HG03457 (cell line): ENCODE results near the gene WASL.

ENCODE experiments used
- ATAC-seq: cut with Tn5 transposase; IDR thresholded peaks from one replicate; pipeline ENCODE4 v1.9.1; 2021; ENCODE audit warnings: moderate number of reproducible peaks; ENCODE audit not compliant: unreplicated experiment

Gene WASL

DNA sequence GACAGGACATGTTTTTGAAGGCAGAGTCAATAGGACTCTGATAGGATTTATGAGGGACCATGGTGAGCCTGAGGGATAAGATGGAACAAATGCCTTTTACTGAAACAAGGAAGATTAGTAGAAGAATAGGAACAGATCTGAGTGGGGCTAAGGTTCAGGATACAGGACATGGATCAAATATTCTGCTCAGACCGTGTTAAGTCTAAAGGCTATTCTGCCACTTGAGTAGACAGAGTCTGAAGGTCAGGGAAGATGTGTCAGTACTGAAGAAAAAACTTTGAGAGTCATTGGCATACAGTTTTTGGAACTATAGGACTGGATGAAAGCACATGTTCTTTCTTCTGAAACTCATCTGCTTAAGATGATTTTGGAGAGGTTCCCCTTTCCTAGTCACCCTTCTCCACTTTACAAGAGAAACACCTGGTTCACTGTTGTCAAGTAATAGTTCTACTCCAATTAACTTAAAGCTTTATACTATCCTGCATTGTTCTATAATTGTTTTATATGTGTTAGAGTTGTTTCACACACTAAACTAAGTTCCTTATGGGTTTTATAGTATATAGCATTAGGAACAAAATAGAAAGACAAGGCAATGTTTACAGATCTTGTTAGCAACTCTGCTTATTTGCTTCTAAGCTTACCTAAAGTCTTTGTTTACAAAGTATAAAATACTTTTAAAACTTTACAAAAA is 43.4 kb downstream of the WASL start:
- ATAC-seq = no peak

DNA sequence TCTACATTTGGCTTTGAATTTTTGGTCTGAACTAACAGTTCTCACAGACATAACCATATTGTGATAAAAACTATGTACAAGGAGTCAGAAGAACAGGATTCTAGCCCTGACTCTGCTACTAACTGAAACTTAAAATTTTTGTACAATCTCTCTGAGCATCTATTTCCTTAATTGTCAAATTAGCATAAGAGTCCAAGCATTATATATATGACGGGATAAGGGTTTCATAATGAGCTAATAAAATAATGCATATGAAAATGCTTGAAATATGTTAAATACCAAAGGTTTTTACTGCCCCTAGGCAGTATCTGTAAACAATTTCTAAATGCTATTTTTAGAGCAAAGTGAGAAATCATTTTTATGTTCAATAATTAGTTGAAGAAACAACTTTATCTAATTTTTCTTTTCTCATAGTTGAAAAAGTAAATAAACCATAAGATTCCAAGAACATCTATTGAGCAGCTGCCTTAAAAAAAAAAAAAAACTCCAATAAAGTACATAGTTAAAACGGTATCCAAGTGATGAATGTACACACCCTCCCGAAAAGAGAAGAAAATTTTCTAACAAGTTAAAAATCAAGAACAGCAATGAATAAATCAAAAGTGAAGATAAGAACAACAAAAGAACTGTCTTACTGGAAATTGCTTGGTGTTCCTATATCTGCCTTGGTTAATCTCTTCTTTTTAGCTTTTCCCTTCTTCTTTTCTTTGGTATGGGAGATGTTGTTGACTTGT is 52.7 kb downstream of the WASL start:
- ATAC-seq = no peak

DNA sequence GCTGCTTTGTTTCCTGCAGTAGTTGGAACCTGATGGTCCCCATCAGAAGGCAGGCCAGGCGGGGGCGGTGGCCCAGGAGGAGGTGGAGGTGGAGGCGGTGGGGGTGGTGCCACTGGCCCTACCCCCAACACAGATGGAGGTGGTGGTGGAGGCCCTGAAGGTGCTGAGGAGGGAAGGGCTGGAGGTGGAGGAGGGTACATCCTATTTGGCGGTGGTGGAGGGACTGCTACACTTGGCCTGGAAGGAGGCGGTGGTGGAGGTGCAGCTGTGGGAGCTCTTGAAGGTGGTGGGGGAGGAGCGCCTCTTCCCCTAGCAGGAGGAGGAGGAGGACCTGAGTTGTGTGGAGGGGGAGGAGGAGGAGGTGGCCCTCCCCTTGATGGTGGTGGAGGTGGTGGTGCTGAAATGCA is 56.3 kb downstream of the WASL start:
- no peak for ATAC-seq

DNA sequence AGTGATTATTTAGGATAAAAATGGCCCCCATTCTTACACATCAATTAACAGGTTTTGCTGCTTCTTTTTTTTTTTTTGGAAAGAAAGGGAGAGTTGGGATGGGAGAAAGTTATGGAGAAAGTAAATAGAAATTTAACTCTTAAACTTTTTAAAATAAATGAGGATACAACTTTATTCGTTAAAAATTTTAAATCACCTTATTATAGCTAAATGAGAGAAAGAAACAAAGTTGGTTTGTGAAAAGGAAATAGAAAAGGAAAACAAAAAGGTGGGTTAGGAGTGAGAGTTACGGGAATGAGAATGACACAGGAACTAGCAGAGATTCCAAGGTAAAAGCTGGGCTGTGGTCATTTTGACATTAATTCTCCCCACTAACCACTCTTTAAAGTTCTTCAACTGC is 58.3 kb downstream of the WASL start:
- ATAC-seq = no peak

DNA sequence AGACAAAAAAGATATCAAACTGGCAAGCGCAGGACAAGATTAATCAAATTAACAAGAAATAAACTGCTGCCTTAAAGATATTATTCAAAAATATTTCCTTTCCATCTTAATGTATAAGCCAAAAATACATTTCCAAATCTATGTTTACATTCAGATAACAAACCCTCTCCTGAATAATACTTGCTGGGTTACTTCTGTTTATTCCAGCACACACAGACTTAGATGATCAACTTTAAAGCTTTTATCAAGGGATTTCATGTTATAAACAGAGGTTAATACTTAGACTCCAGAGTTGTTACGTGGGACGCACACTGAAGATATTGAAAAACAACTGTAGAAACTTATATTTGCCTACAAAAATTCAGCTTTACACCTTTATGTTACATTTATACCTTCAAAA is 59.6 kb downstream of the WASL start:
- no peak for ATAC-seq

DNA sequence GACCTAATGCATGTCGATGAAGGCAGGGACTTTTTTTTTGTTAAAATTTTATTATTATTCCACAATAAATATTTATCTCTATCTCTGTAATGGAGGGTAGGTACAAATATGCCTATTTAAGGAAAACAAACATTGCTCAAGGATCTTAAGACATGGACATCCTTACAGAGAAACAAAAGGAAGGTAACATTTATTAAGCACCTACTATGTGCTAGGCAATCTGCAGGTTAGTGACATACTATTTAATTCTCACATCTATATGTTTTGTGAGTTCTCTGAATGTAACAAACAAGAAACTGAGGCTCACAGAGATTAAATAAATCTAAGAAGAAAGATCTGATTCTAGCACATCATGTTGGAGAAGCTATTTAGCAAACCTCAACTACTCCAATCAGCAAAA is 61.1 kb downstream of the WASL start:
- no peak for ATAC-seq

DNA sequence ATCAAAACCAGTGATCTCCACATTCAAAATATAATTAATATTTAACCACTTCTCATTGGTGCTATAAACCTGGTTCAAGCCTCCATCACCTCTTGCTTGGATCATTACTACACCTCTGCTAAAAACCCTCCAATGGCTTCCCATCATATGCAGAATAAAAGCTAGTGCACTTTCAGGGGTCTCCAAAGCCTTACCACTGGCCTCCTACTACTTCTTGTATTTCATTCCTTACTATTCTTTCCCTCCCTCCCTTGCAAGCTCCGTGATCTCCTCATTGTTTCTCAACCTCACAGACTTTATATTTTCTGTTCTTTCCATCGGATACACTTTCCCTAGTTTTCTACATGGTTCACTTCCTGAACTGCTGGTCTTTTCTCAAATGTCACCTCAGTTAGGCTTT is 61.6 kb downstream of the WASL start:
- ATAC-seq = no peak

DNA sequence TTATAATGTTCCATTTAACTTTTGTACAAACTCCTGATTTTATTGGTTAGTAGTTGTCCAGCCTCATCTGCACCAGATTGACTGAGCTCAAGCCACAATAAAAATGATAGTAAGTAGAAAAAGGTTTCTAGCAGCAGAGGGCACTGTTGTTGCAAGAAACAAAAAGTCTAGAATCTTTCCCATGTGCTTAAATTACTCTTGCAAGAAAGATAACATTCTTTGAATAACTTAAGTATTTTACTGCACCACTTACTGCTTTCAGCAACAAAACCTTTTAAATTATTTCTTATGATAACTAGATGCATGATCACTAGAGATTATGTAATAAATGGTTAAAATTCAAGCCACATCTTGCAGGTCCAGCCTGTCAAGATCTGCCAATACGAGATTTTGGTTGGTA is 66.1 kb downstream of the WASL start:
- ATAC-seq = no peak

DNA sequence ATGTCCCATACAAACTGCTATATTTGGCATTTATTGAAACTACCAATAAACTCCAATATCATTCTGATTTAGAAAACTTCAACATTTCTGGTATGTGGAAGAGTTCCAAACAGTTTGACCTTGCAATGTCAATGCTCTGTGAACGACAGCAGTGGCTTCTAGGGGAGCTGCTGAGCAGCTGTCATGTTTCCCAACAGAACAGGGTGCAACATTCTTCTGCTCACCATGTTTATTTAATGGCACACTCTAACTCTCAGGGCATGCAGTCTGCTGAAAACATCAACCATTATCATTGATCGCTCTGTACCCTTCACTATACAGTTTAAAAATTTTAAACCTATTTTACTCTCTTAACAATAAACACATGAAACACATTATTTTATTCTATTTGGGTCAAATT is 67.2 kb downstream of the WASL start:
- ATAC-seq = no peak

DNA sequence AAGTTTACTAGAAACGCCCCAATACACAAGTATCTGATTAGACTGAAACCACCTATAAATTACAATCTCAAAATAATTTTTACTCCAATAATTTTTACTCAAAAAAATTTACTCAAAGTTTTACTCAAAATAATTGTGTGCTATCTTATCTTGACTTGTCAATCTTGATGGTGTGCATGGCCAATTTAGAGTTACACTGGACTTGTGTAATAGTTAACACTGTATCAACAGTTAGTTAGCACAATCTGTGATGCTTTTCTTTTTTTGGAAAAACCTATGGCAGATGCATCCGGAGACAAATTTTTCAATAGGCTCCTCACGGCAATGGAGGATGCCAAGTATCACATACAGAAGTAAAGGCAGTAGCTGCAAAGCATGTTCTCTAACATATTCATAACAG is 68.2 kb downstream of the WASL start:
- ATAC-seq = no peak

DNA sequence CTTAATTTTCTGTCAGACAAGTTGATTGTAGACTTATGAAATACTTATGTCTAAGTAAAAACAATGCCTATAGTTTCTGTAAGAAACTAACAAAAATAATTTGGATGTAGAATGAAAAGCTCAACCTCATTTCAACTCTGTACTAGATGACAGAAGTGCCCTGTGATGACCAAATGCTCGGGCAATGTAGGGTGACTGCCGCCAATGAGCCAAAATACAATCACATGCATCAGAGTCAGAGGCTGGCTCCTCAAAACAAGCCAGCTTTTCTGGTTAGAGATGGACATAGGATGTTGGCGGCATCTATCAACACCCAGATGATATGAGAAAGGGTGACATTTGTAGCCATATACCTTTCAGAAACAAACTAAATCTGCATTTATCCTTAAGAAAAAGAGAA is 69.2 kb downstream of the WASL start:
- ATAC-seq = no peak

DNA sequence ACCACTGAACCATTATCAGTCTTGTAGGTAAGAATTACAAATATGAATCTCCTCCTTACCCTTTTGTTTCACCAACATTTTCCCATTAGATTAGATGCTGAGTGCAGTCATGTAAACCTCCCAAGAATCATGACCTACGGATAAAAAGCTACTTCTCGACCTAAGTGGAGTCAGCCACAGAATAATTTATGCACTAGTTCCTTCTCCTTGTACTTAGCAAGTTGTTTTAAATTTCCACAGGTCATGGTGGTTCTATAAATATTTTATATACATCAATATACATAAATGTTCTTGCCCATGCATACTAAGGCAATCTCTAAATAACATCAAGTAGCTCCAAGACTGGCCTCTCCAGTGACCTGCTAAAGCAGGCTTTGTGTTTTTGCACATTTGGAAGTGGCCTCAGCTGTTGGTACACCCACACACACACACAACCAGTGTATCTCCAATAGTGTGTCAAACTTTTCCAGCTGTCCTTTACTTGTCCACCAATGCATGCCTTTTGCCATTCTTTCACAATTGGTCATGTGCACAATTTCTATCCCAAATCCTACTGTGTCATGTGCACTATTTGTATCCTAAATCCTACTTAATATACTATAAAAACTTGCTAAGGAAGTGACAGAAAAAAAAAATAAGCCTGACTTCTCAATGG is 71.6 kb downstream of the WASL start:
- no peak for ATAC-seq

DNA sequence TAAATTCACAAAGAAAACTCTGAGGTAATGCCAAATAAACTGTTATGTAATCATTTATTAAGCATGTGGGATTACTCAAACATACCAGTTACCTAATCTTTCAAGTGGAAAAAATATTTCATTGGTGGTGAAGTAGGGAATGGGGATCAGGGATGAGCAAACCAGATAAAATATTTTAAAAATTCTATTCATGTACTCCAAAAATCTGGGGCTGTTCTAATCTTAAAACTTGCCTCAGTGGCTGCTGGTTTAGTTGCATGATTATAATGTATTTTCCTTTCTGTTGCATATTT is 73.7 kb downstream of the WASL start:
- no peak for ATAC-seq

DNA sequence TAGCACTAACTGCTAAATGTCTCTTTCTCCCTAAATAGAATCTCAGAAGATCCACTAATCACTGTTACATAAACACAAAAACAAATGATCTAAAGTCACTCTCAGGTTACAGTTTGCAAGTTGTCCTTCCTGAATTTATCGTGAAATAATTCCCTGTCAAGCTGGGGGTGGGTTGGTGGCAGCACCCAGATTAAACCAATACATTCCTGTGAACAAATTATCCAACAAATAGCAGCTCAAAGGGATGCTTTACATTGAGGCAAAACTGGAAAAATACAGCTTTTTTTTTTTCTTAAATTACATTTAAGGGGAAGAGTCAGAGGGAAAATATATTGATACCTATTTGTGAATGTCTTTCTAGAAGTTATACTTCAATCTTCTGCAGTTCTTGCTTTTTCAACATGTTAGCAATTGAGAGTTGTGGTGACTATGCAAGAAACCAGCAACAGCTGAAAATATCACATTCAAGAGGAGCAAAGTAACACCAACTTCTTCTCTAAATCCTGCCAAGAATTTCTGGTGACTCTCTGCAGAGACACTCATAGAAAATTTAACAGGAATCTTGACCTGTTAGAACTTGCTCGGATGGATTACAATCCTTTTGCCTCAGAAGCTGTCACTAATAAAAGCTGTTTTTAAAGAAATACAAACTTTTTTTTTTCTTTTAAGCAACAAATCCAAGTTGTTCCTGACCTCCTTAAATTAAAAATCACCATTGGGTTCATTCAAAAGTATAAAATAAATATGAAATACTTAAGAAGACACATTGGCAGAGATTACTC is 74.2 kb downstream of the WASL start:
- ATAC-seq = no peak

DNA sequence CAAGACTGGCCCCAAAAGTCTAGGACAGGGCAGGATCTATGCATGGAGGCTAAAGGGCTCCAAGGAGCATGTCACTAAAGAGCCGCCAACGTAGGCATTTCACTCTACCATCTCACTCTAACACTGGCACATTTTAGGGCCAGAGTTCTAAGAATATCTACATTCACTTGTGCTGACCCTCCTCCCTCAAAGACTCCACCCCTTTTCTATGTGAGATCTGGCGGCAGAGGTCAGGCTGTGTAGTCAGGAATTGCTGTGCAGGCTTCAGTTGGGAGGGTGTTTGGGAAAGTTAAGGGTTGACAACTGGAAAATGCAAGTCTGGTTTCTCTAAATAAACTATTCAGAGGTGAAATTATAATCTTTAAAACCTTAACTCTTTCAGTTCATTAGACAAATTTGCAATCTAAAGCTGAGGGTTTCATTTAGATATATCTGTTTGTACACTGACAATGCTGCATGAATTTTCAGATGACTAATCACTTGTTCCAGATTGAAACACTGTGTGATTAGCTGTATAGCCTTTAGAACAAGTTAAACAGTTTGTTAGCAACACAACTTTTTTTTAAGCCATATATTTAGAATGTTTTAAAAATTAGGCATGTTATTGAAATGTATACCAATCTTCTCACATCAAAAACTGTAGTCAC is 74.9 kb downstream of the WASL start:
- no peak for ATAC-seq

DNA sequence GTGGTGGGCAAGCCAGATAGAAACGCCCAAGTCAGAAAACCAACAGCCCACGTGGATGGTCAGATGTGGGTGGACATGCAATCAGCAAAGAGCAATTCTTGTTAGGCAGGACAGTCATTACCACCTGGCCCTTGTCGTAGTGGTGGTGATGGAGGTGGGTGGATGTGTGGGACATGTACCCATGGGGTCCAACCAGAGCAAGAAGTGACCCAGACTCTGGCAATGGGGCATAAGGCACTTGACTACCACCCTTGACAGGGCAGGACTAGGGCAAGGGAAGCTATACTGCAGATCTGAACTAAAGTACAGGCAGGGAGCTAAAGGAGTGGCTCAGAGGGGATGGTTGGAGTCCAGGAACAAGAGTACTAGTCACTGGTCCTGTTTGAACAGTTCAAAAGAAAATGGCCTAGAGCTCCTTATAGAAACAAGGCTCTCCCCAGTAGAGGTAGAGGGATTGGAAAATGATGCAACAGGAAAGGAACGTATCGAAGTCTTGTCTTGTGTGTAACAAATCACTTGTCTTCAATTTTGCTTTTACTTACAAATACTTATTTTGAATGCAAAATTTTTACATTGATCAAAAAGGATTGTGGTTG is 75.6 kb downstream of the WASL start:
- ATAC-seq = no peak

DNA sequence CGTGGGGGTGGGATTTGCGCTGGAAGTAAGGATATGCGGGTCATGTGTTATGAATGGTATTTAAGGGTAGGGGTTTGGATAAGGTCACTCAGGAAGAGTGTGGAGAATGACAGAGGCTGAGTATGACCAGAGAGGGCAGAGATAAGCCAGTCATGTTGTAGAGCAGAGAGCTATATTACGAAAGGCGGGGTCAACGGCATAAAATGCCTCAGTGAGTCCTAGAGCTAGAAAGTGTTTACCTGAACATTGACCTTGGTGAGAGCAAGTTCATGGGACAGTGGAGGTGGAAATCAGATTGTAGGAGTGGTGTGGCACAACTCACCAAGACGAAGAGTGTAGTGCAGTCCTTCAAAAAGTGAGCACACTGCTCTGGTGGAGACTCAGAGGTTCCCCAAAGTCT is 79.3 kb downstream of the WASL start:
- ATAC-seq = no peak

DNA sequence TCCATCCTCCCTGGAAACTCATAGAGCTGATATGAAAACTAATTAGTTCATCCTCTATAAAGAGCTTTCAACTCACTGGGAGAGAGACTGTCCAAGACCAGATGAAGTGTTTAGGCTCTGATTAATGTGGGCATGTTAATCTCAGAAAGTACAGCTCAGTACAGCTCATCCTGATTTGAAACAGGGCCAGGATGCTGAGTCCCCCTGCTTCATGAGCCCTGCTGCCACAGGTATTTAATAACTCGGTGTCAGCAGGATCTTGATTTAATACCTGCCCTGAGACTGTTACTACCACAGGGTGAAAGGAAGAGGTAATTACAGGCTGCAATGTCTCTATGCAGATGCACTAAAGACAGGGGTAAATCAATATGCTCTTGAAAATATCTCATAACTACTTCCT is 82.3 kb downstream of the WASL start:
- ATAC-seq = no peak

DNA sequence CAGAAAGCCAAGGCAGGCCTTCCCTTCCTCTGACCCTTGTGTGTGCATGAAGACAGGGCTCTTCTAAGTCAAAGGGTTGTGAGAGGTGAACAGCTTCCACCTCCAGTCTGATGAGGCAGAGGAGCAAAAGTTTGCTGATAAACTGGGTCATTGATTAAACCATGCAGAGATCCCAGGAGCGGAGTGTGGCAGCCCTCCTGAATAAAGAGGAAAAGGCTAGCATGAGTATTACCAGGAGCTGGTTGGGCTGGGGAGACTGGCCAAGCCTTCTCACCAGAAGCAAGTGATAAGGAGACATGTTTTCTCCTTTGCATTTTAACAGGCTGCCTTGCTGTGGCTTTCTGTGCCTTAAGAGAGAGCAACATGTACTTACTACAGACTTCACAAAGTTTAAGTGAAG is 82.9 kb downstream of the WASL start:
- ATAC-seq = no peak

DNA sequence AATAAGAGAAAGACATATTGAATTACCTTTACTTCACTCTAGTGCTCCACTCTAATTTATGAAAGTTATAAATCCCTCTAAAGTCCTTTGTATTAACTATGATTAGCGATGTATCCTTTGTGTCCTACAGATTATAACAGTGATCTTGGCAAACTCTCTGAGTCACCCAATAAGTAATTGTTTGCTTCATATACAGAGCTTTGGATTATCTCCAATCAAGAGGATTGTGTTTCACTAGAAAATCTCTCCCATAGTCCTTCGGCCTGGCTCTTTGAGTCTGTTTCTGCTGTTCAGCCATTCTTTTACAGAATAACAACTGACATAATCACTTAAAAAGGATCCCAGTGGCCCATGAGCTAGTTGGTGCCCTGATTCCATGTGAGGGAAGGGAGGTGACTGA is 83.6 kb downstream of the WASL start:
- no peak for ATAC-seq

DNA sequence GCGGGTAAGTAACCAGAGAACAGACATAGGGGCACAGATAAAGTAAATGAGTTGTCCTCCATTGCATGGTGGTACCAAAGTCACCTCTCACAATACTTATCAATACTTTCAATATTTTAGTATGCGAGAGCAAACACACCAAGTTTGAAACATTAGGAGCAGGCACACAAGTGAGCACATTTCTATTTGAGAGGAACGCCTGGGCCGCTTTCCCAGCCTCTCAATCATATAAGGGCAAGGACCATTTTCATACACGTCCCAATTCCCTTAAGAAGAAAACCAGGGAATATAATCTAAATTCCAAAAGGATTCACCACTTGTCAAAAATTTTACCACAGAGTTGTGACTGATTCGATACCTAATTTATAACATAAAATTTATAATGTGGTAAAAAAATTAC is 85.6 kb downstream of the WASL start:
- no peak for ATAC-seq
